ENCODE results near the gene STRN4.

DNA sequence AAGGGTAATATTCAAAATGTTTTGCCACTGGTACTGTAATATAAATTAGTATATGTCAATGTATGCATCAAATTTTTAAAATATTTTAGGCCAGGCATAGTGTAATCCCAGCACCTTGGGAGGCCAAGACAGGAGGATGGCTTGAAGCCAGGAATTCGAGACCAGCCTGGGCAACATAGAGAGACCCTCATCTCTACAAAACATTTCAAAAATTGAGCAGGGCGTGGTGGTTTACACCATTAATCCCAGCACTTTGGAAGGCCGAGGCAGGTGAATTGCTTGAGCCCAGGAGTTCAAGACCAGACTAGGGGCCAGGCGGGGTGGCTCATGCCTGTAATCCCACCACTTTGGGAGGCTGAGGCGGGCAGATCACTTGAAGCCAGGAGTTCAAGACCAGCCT, 14.1 kb upstream of the STRN4 start:
- TF ChIP-seq, protein P1, sequence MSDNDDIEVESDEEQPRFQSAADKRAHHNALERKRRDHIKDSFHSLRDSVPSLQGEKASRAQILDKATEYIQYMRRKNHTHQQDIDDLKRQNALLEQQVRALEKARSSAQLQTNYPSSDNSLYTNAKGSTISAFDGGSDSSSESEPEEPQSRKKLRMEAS (IDR thresholded peaks at IDR 0.05; ENCODE audit: low read depth) = no peak
- TF ChIP-seq, protein P2, sequence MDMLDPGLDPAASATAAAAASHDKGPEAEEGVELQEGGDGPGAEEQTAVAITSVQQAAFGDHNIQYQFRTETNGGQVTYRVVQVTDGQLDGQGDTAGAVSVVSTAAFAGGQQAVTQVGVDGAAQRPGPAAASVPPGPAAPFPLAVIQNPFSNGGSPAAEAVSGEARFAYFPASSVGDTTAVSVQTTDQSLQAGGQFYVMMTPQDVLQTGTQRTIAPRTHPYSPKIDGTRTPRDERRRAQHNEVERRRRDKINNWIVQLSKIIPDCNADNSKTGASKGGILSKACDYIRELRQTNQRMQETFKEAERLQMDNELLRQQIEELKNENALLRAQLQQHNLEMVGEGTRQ (IDR thresholded peaks at IDR 0.05; ENCODE audit: borderline replicate concordance, low read depth, low read length) = no peak
- TF ChIP-seq JUND (IDR thresholded peaks at IDR 0.05) = no peak
- TF ChIP-seq, protein P3, sequence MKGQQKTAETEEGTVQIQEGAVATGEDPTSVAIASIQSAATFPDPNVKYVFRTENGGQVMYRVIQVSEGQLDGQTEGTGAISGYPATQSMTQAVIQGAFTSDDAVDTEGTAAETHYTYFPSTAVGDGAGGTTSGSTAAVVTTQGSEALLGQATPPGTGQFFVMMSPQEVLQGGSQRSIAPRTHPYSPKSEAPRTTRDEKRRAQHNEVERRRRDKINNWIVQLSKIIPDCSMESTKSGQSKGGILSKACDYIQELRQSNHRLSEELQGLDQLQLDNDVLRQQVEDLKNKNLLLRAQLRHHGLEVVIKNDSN (IDR thresholded peaks at IDR 0.05; ENCODE audit: borderline replicate concordance, low read depth) = no peak
